Neural crest cell (in vitro differentiated cells): ENCODE results near the gene ST6GAL1. TPM values are rescaled to one million over a fixed set of nuclear protein-coding genes. Genes with fewer than 3 reads are reported as not detected.

Source experiments
- DNase-seq: peaks from one replicate; pipeline ENCODE4 v3.0.0; 2021; ENCODE audit warnings: low read depth, mixed read lengths, low spot score
- H3K27ac Mint-ChIP-seq: one replicate; pipeline ENCODE4 v1.8.0; 2021; ENCODE audit warnings: mild to moderate bottlenecking, mixed read lengths; ENCODE audit not compliant: unreplicated experiment
- H3K27me3 Mint-ChIP-seq: 2 replicates; pipeline ENCODE4 v1.8.0; 2021; ENCODE audit warnings: low read depth, mild to moderate bottlenecking, mixed read lengths
- H3K36me3 Mint-ChIP-seq: 2 replicates; pipeline ENCODE4 v1.8.0; 2021; ENCODE audit warnings: low read depth, mild to moderate bottlenecking, mixed read lengths
- H3K4me1 Mint-ChIP-seq: 2 replicates; pipeline ENCODE4 v1.8.0; 2021; ENCODE audit warnings: mixed read lengths
- H3K4me3 Mint-ChIP-seq: one replicate; pipeline ENCODE4 v1.8.0; 2021; ENCODE audit warnings: mild to moderate bottlenecking, mixed read lengths
- H3K9me3 Mint-ChIP-seq: 2 replicates; pipeline ENCODE4 v1.8.0; 2021; ENCODE audit warnings: mixed read lengths
- total RNA-seq: library from RNA; stranded (reverse); gene quantifications from 2 replicates; pipeline ENCODE4 v1.2.1, GENCODE V29; 2021
- TF ChIP-seq, protein P1 (sequence below): fragments of 200-600 bp; sonication (generic); conservative IDR thresholded peaks from 2 replicates; pipeline ENCODE4 v1.5.0; 2021; ENCODE audit warnings: antibody characterized with exemption, mild to moderate bottlenecking

ST6GAL1 gene
- total RNA-seq, 1 donor from 2014 or later = 32.6 TPM

GRCh38 chr3:186996356-186996755 is 66.0 kb downstream of the ST6GAL1 start:
- H3K27me3 Mint-ChIP-seq = no peaks in the 10 kb centered on the region
- peaks cover 5% of the 10 kb centered on the region for H3K36me3 Mint-ChIP-seq
- TF ChIP-seq, protein P1, sequence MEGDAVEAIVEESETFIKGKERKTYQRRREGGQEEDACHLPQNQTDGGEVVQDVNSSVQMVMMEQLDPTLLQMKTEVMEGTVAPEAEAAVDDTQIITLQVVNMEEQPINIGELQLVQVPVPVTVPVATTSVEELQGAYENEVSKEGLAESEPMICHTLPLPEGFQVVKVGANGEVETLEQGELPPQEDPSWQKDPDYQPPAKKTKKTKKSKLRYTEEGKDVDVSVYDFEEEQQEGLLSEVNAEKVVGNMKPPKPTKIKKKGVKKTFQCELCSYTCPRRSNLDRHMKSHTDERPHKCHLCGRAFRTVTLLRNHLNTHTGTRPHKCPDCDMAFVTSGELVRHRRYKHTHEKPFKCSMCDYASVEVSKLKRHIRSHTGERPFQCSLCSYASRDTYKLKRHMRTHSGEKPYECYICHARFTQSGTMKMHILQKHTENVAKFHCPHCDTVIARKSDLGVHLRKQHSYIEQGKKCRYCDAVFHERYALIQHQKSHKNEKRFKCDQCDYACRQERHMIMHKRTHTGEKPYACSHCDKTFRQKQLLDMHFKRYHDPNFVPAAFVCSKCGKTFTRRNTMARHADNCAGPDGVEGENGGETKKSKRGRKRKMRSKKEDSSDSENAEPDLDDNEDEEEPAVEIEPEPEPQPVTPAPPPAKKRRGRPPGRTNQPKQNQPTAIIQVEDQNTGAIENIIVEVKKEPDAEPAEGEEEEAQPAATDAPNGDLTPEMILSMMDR = no peak
- H3K27ac Mint-ChIP-seq = no peak overlapping the region
- peaks cover 11% of the 10 kb centered on the region for H3K4me1 Mint-ChIP-seq
- no peak for DNase-seq
- no peak overlapping the region for H3K4me3 Mint-ChIP-seq
- no peaks in the 10 kb centered on the region for H3K9me3 Mint-ChIP-seq

DNA sequence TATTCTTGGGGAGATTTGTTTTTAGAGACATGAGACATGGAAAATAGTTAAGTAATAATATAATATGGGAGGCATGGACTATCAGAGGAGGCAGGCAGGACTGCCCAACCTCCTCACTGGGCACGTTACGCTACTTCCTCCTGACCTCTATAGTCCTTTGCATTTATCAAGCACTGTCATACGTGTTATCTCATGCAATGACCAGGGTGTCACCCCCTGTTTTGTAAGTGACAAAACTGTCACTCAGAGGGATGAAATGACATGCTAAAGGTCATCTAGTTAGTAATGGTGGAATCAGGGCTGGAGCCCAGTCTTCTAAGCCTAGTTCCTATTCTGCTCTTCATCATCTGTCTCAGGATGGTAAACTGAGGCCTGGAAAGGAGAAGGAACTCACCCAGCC is 66.7 kb downstream of the ST6GAL1 start:
- Mint-ChIP-seq H3K4me3 (no peak overlapping the region), H3K36me3 (peaks cover 2% of the 10 kb centered on the region), H3K9me3 (no peaks in the 10 kb centered on the region), H3K27ac (no peak overlapping the region), H3K27me3 (no peaks in the 10 kb centered on the region), H3K4me1 (peaks cover 13% of the 10 kb centered on the region)
- DNase-seq = no peak
- TF ChIP-seq, protein P1 = no peak

DNA sequence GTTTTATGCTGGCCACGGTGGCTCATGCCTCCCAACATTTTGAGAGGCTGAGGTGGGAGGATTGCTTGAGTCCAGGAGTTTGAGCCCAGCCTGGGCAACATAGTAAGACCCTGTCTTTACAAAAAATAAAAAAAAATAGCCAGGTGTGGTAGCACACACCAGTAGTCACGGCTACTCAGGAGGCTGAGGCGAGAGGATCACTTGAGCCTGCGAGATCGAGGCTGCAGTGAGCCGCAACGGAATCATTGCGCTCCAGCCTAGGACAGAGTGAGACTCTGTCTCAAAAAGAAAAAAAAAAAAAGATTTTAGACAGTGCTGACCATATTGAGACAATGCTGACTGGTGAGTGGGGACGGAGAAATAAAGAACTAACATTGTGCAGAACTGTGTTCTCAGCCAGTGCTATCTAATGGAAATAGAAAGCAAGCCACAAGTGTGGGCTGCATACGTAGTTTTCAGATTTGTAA is 67.2 kb downstream of the ST6GAL1 start:
- no peak overlapping the region for H3K27ac Mint-ChIP-seq
- no peak overlapping the region for H3K4me3 Mint-ChIP-seq
- DNase-seq = no peak
- H3K36me3 Mint-ChIP-seq = no peaks in the 10 kb centered on the region
- H3K9me3 Mint-ChIP-seq = no peaks in the 10 kb centered on the region
- peaks cover 17% of the 10 kb centered on the region for H3K4me1 Mint-ChIP-seq
- TF ChIP-seq, protein P1 = no peak
- no peaks in the 10 kb centered on the region for H3K27me3 Mint-ChIP-seq

- TF ChIP-seq, protein P1 = no peak
- Mint-ChIP-seq H3K27ac (no peak overlapping the region), H3K4me3 (no peak overlapping the region), H3K36me3 (peaks cover 4% of the 10 kb centered on the region), H3K9me3 (no peaks in the 10 kb centered on the region), H3K4me1 (peaks cover 18% of the 10 kb centered on the region), H3K27me3 (no peaks in the 10 kb centered on the region)
- DNase-seq = no peak
Observed at GRCh38 chr3:186998937-186999368, 68.6 kb downstream of the ST6GAL1 start.

- H3K27me3 Mint-ChIP-seq = no peaks in the 10 kb centered on the region
- TF ChIP-seq, protein P1 = no peak
- H3K4me1 Mint-ChIP-seq = peaks cover 18% of the 10 kb centered on the region
- no peak overlapping the region for H3K27ac Mint-ChIP-seq
- DNase-seq = no peak
- peaks cover 2% of the 10 kb centered on the region for H3K9me3 Mint-ChIP-seq
- no peak overlapping the region for H3K4me3 Mint-ChIP-seq
- peaks cover 12% of the 10 kb centered on the region for H3K36me3 Mint-ChIP-seq
Observed at GRCh38 chr3:187000711-187001151, 70.4 kb downstream of the ST6GAL1 start.

GRCh38 chr3:187002915-187003314 is 72.6 kb downstream of the ST6GAL1 start:
- Mint-ChIP-seq H3K9me3 (peaks cover 3% of the 10 kb centered on the region), H3K27me3 (no peaks in the 10 kb centered on the region), H3K36me3 (peaks cover 19% of the 10 kb centered on the region), H3K4me3 (no peak overlapping the region), H3K4me1 (peaks cover 18% of the 10 kb centered on the region), H3K27ac (no peak overlapping the region)
- TF ChIP-seq, protein P1 = no peak
- DNase-seq = no peak
